ENCODE results near the gene CYP2B6. TPM values are rescaled to one million over a fixed set of nuclear protein-coding genes. Genes with fewer than 3 reads are reported as not detected.
"Not testable (repeated sequence)": the region's sequence is repeated elsewhere in the genome, so short reads cannot be mapped to it uniquely, and the experiment has no call there.

Gene CYP2B6
- total RNA-seq, 1 donor, result not detected

- not testable (repeated sequence) for H3K36me3 ChIP-seq (ENCODE audit: insufficient read depth, low read length); H3K4me1 ChIP-seq (ENCODE audit: insufficient read depth, low read length); H3K9me3 ChIP-seq (ENCODE audit: low read depth, low read length); H3K4me3 ChIP-seq (ENCODE audit: insufficient read depth, low read length); H2AFZ ChIP-seq (ENCODE audit: low read length); H3K79me2 ChIP-seq (ENCODE audit: insufficient read depth, low read length); H3K4me2 ChIP-seq (ENCODE audit: insufficient read depth, low read length); H4K20me1 ChIP-seq (ENCODE audit: insufficient read depth, low read length); H3K27ac ChIP-seq (ENCODE audit: low read depth, low read length); DNase-seq (ENCODE audit: insufficient read length, low spot score, missing footprints); H3K27me3 ChIP-seq (ENCODE audit: insufficient read depth, low read length)
Measured at GRCh38 chr19:40980743-40981442, 10.2 kb upstream of the CYP2B6 start.

DNA sequence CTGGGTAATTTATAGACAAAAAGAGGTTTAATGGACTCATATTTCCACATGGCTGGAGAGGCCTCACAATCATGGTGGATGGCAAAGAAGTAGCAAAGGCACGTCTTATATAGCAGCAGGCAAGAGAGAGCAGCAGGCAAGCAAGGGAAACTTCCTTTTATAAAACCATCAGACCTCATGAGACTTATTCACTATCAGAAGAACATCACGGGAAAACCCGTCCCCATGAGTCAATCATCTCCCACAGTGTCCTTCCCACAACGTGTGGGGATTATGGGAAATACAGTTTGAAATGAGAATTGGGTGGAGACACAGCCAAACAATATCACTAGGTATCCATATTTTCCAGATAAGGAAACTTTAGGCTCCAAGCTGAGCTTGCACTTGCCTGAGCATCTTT is 9.5 kb upstream of the CYP2B6 start:
- Histone ChIP-seq H4K20me1 (ENCODE audit: insufficient read depth, low read length) (no peaks in the 10 kb centered on the region), H3K79me2 (ENCODE audit: insufficient read depth, low read length) (no peaks in the 10 kb centered on the region), H2AFZ (ENCODE audit: low read length) (no peak overlapping the region), H3K36me3 (ENCODE audit: insufficient read depth, low read length) (no peaks in the 10 kb centered on the region), H3K27ac (ENCODE audit: low read depth, low read length) (no peak overlapping the region), H3K27me3 (ENCODE audit: insufficient read depth, low read length) (peaks cover 5% of the 10 kb centered on the region), H3K4me1 (ENCODE audit: insufficient read depth, low read length) (peaks cover 8% of the 10 kb centered on the region), H3K4me2 (ENCODE audit: insufficient read depth, low read length) (no peak overlapping the region), H3K9me3 (ENCODE audit: low read depth, low read length) (no peaks in the 10 kb centered on the region), H3K4me3 (ENCODE audit: insufficient read depth, low read length) (no peak overlapping the region)
- no peak for DNase-seq (ENCODE audit: insufficient read length, low spot score, missing footprints)
- TF ChIP-seq, protein P1, sequence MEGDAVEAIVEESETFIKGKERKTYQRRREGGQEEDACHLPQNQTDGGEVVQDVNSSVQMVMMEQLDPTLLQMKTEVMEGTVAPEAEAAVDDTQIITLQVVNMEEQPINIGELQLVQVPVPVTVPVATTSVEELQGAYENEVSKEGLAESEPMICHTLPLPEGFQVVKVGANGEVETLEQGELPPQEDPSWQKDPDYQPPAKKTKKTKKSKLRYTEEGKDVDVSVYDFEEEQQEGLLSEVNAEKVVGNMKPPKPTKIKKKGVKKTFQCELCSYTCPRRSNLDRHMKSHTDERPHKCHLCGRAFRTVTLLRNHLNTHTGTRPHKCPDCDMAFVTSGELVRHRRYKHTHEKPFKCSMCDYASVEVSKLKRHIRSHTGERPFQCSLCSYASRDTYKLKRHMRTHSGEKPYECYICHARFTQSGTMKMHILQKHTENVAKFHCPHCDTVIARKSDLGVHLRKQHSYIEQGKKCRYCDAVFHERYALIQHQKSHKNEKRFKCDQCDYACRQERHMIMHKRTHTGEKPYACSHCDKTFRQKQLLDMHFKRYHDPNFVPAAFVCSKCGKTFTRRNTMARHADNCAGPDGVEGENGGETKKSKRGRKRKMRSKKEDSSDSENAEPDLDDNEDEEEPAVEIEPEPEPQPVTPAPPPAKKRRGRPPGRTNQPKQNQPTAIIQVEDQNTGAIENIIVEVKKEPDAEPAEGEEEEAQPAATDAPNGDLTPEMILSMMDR (IDR thresholded peaks at IDR 0.05; ENCODE audit: extremely low read depth, low read depth, low read length), result no peak

DNA sequence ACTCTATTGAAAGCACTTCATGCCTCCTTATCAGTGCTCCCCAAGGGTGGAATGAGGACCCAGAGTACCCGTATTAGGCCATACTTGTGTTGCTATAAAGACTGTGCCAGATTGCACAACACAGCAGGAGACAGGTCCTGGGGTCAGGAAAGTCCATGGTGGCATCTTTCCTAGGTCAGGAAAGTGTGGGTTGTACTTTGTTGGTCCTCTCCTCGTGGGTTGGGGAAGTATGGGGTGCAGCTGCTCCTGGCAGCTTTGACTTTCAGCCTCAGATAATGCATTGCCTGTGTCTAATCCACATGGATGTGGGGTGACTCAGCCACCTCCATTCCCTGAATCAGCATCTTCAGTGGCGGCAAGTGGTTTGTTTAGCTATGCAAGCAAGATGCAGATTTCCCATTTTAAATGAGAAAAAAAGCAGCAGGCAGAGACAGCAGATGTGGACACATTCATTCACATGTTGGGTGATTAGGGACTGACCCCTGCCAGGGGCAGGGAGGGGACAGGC is 8.4 kb upstream of the CYP2B6 start:
- Histone ChIP-seq H3K27me3 (ENCODE audit: insufficient read depth, low read length) (peaks cover 5% of the 10 kb centered on the region), H3K4me1 (ENCODE audit: insufficient read depth, low read length) (peaks cover 8% of the 10 kb centered on the region), H3K36me3 (ENCODE audit: insufficient read depth, low read length) (no peaks in the 10 kb centered on the region), H3K27ac (ENCODE audit: low read depth, low read length) (no peak overlapping the region), H3K79me2 (ENCODE audit: insufficient read depth, low read length) (no peaks in the 10 kb centered on the region), H3K4me3 (ENCODE audit: insufficient read depth, low read length) (no peak overlapping the region), H4K20me1 (ENCODE audit: insufficient read depth, low read length) (no peaks in the 10 kb centered on the region), H3K4me2 (ENCODE audit: insufficient read depth, low read length) (no peak overlapping the region), H2AFZ (ENCODE audit: low read length) (no peak overlapping the region), H3K9me3 (ENCODE audit: low read depth, low read length) (no peaks in the 10 kb centered on the region)
- peak; percentile 83 for DNase-seq (ENCODE audit: insufficient read length, low spot score, missing footprints)
- TF ChIP-seq, protein P1 (IDR thresholded peaks at IDR 0.05; ENCODE audit: extremely low read depth, low read depth, low read length), result no peak

- no peak overlapping the region for H3K4me3 ChIP-seq (ENCODE audit: insufficient read depth, low read length)
- no peaks in the 10 kb centered on the region for H3K79me2 ChIP-seq (ENCODE audit: insufficient read depth, low read length)
- no peaks in the 10 kb centered on the region for H3K27me3 ChIP-seq (ENCODE audit: insufficient read depth, low read length)
- H3K4me2 ChIP-seq (ENCODE audit: insufficient read depth, low read length), result no peak overlapping the region
- H3K27ac ChIP-seq (ENCODE audit: low read depth, low read length), result no peak overlapping the region
- no peak for DNase-seq (ENCODE audit: insufficient read length, low spot score, missing footprints)
- H3K9me3 ChIP-seq (ENCODE audit: low read depth, low read length), result no peaks in the 10 kb centered on the region
- no peaks in the 10 kb centered on the region for H4K20me1 ChIP-seq (ENCODE audit: insufficient read depth, low read length)
- TF ChIP-seq, protein P1 (IDR thresholded peaks at IDR 0.05; ENCODE audit: extremely low read depth, low read depth, low read length), result no peak
- no peak overlapping the region for H2AFZ ChIP-seq (ENCODE audit: low read length)
- no peaks in the 10 kb centered on the region for H3K36me3 ChIP-seq (ENCODE audit: insufficient read depth, low read length)
- no peaks in the 10 kb centered on the region for H3K4me1 ChIP-seq (ENCODE audit: insufficient read depth, low read length)
Measured at GRCh38 chr19:40989453-40989852, 1.6 kb upstream of the CYP2B6 start.

Data from osteoblast (primary cell).